Omental fat pad (tissue), 4 donors: ENCODE data around the gene CIC. TPM values are rescaled to one million over a fixed set of nuclear protein-coding genes. Genes with fewer than 3 reads are reported as not detected.
"Not testable (repeated sequence)": the region's sequence is repeated elsewhere in the genome, so short reads cannot be mapped to it uniquely, and the experiment has no call there.

Source experiments
- ATAC-seq: fragments of 150-250 bp; one replicate; pipeline ENCODE4 v1.9.1; 2016; ENCODE audit warnings: mild to moderate bottlenecking, moderate library complexity; ENCODE audit not compliant: low FRiP score
- DNase-seq: peaks from one replicate; pipeline ENCODE4 v3.0.0-alpha.2; 2019; ENCODE audit warnings: low spot score
- CTCF ChIP-seq, 3 donors: fragments of 450-650 bp; IDR thresholded peaks; one replicate each; pipeline ENCODE4 v1.5.1; 2016 to 2017; ENCODE audit warnings: antibody characterized with exemption in 3 of 3, mild to moderate bottlenecking in 3 of 3, moderate library complexity in 2 of 3
- total RNA-seq, 4 donors: library from RNA; depleted of rRNA; stranded (reverse); fragments of >200 nt; gene quantifications; one replicate each; pipeline ENCODE4 v1.1.0, GENCODE V29; 2016

CIC gene
- total RNA-seq, 4 donors from 2014 or later, result 15.7 to 26.3 (median 21.0) TPM

GRCh38 chr19:42253245-42254088 lies 15.6 kb upstream of the CIC start:
- TF ChIP-seq CTCF (IDR thresholded peaks at IDR 0.05), result no peak
- DNase-seq (no peak), ATAC-seq (peak; percentile 12)

DNA sequence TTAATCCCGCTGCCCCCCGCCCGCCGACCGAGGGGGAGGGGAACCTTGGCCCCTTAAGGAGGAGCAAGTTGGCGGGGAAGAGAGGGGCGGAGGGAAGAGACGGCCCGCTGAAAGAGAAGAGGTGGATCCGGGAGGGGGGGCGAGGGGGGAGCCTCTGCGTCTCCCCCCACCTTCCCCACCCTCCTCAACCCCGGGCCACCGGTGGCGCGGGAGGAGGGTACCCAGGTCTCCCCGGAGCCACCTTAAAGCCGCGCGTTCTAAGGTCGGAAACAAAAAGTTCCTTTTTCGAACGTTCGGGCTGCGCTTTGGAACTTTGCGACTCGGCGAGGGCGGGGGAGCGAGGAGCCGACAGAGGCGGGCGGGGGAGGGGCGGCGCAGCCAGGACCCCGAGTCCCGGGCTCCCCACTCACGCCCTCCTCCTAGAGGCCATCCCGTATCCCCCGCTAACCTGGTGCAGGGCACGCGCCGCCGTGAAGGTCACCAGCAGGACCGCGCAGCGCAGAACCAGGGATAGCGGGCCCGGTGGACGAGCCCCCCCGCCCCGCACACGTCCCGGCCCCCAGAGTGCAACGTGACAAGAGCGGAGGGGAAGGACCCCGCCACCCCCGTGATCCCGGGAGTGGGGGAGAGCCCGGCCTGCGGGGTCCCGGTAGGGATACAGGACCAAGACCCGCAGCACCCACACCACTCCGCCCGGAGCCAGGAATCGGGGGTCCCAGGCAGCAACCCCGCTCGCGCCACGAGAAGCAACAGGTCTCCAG lies 14.8 kb upstream of the CIC start:
- ATAC-seq (peak; percentile 20), DNase-seq (no peak)
- TF ChIP-seq CTCF (IDR thresholded peaks at IDR 0.05), result no peak

- TF ChIP-seq CTCF (IDR thresholded peaks at IDR 0.05), result no peak
- DNase-seq (peak; percentile 86), ATAC-seq (peak; percentile 78)
Observed at GRCh38 chr19:42254850-42255765, 13.9 kb upstream of the CIC start, which contains the start of gene ERF. ERF (minus strand) TSS chr19:42255128; CDS start chr19:42254999, 129 bp downstream.

DNA sequence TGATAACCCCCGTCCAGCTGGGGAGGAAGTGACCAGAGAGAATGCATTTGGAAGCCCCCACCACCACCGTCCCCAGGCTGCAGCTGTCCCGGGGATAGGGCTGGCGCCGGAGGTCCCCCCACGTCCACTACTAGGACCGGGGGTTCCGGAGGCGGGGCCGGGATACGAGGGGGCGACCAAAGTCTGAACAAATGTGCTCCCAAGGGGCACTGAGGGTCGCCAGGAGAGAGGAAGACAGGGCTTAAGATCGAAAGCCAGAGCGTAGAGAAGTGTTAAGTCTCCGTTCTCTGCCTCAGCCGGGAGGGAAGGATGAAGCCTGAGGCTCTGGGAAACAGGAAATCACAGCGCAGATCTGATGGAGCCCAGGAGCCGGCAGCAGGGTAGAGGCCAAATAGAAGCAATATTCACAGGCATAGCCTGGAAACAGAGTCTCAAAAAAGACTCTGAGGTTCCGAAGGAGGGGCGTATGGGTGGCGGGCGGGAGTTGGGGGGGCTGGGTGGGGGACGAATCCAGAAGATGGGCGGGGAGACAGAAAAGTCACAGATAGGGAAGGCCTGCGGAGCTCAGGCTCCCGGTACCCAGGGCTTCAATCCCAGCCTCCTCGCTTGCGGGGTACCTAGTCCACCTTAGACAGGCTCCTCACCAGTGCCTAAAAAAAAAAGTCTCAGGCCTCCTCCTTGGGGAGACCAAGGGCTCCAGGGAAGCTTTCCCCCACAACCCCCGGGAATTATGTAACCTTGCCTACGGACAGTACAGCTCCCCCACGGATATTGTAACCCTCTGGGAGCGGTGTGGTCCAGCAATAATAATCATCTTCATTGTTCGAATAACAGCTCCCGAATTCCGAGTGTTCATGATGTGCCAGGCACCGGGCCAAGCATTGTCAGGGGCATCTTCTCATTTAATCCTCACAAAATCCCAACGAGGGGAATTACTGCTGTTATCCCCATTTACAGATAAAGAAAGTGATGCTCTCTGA lies 13.0 kb upstream of the CIC start:
- DNase-seq (no peak), ATAC-seq (no peak)
- TF ChIP-seq CTCF (IDR thresholded peaks at IDR 0.05), result no peak

- ATAC-seq, result not testable (repeated sequence)
Observed at GRCh38 chr19:42257842-42258241, 11.2 kb upstream of the CIC start.

GRCh38 chr19:42261763-42262162 lies 7.3 kb upstream of the CIC start:
- ATAC-seq, result no peak
- TF ChIP-seq CTCF (IDR thresholded peaks at IDR 0.05), result no peak
- DNase-seq, result no peak

More at GRCh38 chr19:42257842-42258241, 11.2 kb upstream of the CIC start:
- DNase-seq, result not testable (repeated sequence)

GRCh38 chr19:42266105-42266504 lies 2.9 kb upstream of the CIC start:
- ATAC-seq, DNase-seq: not testable (repeated sequence)

DNA sequence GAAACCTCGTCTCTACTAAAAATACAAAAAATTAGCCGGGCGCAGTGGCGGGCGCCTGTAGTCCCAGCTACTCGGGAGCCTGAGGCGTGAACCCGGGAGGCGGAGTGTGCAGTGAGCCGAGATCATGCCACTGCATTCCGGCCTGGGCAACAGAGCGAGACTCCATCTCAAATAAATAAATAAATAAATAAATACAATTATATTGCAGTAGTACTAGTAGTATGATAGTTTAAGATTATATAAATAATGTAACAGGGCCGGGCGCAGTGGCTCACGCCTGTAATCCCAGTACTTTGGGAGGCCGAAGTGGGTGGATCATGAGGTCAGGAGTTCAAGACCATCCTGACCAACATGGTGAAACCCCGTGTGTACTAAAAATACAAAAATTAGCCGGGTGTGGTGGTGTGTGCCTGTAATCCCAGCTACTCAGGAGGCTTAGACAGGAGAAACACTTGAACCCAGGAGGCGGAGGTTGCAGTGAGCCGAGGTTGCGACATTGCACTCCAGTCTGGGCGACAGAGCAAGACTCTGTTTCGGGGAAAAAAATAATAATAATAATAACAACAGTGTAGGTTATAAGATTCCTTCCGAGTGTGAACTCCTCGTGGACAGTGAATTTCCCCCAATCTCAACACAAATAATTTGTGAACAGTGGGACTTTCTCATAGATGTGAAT lies 2.0 kb upstream of the CIC start:
- not testable (repeated sequence) for ATAC-seq, DNase-seq
